Measurements from ENCODE around the gene SLC25A4.
"Not testable (repeated sequence)": the region's sequence is repeated elsewhere in the genome, so short reads cannot be mapped to it uniquely, and the experiment has no call there.

Gene SLC25A4

GRCh38 chr4:185109736-185110135 is 33.3 kb upstream of the SLC25A4 start:
- no peaks in the 10 kb centered on the region for H3K4me1 Mint-ChIP-seq (ENCODE audit: low read depth in 2 of 2)
- ATAC-seq (replicated peaks) (no peak), DNase-seq (no peak)
- H3K27ac Mint-ChIP-seq, result no peak overlapping the region
- peaks cover 24 to 46% of the 10 kb centered on the region in 2 donors for H3K27me3 Mint-ChIP-seq
- no peak overlapping the region for H3K4me3 Mint-ChIP-seq
- no peaks in the 10 kb centered on the region for H3K9me3 Mint-ChIP-seq
- peaks cover 3% of the 10 kb centered on the region for H3K36me3 Mint-ChIP-seq (ENCODE audit: insufficient read depth)

DNA sequence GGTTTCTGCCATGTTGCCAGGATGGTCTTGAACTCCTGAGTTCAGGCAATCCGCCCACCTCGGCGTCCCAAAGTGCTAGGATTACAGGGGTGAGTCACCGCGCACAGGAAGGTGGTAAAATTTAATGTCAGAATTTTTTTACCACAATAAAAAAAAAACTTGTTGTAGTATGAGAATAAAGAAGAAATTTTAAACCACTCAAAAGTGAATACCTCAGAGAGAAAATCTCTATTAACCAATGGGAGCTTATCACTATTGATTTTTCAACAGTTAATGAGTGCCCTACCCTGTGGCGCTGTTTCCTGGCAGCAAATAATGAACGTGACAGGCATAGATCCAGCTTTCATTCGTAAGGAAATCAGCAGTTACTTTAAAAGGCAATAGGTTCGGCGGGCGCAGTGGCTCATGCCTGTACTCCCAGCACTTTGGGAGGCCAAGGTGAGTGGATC is 32.7 kb upstream of the SLC25A4 start:
- peaks cover 30 to 46% of the 10 kb centered on the region in 2 donors for H3K27me3 Mint-ChIP-seq
- H3K4me1 Mint-ChIP-seq (ENCODE audit: low read depth in 2 of 2), result no peaks in the 10 kb centered on the region
- DNase-seq (no peak), ATAC-seq (replicated peaks) (no peak)
- no peaks in the 10 kb centered on the region for H3K9me3 Mint-ChIP-seq
- H3K36me3 Mint-ChIP-seq (ENCODE audit: insufficient read depth), result peaks cover 3% of the 10 kb centered on the region
- H3K27ac Mint-ChIP-seq, result no peak overlapping the region
- H3K4me3 Mint-ChIP-seq, result no peak overlapping the region

GRCh38 chr4:185112104-185112503 is 31.0 kb upstream of the SLC25A4 start:
- Mint-ChIP-seq H3K27ac (no peak overlapping the region), H3K27me3 (peaks cover 30 to 46% of the 10 kb centered on the region in 2 donors), H3K4me3 (no peak overlapping the region), H3K36me3 (ENCODE audit: insufficient read depth) (peaks cover 3% of the 10 kb centered on the region), H3K9me3 (no peaks in the 10 kb centered on the region), H3K4me1 (ENCODE audit: low read depth in 2 of 2) (no peaks in the 10 kb centered on the region)
- no peak for ATAC-seq (replicated peaks)
- no peak for DNase-seq

GRCh38 chr4:185113340-185113739 is 29.7 kb upstream of the SLC25A4 start:
- no peak overlapping the region for H3K4me3 Mint-ChIP-seq
- peaks cover 30 to 38% of the 10 kb centered on the region in 2 donors for H3K27me3 Mint-ChIP-seq
- no peaks in the 10 kb centered on the region for H3K9me3 Mint-ChIP-seq
- ATAC-seq (replicated peaks), result no peak
- no peak for DNase-seq
- H3K27ac Mint-ChIP-seq, result no peak overlapping the region
- no peaks in the 10 kb centered on the region for H3K36me3 Mint-ChIP-seq (ENCODE audit: insufficient read depth)
- H3K4me1 Mint-ChIP-seq (ENCODE audit: low read depth in 2 of 2), result no peaks in the 10 kb centered on the region

- ATAC-seq (replicated peaks), result no peak
- Mint-ChIP-seq H3K36me3 (ENCODE audit: insufficient read depth) (no peaks in the 10 kb centered on the region), H3K4me3 (no peak overlapping the region), H3K4me1 (ENCODE audit: low read depth in 2 of 2) (no peaks in the 10 kb centered on the region), H3K27ac (no peak overlapping the region), H3K9me3 (no peaks in the 10 kb centered on the region), H3K27me3 (peaks cover 28 to 31% of the 10 kb centered on the region in 2 donors)
- DNase-seq, result no peak
These were observed 27.2 kb upstream of the SLC25A4 start for GRCh38 chr4:185115827-185116232.

GRCh38 chr4:185117300-185117934 is 25.6 kb upstream of the SLC25A4 start:
- Mint-ChIP-seq H3K36me3 (ENCODE audit: insufficient read depth) (no peaks in the 10 kb centered on the region), H3K27me3 (peaks cover 34 to 41% of the 10 kb centered on the region in 2 donors), H3K27ac (no peak overlapping the region)

GRCh38 chr4:185118876-185119275 is 24.2 kb upstream of the SLC25A4 start:
- Mint-ChIP-seq H3K4me3 (no peak overlapping the region), H3K4me1 (ENCODE audit: low read depth in 2 of 2) (peaks cover 1 to 7% of the 10 kb centered on the region in 2 donors), H3K9me3 (no peaks in the 10 kb centered on the region), H3K27me3 (peaks cover 32 to 41% of the 10 kb centered on the region in 2 donors), H3K27ac (no peak overlapping the region), H3K36me3 (ENCODE audit: insufficient read depth) (no peaks in the 10 kb centered on the region)
- ATAC-seq (replicated peaks), result no peak
- DNase-seq, result no peak

More at GRCh38 chr4:185117300-185117934, 25.6 kb upstream of the SLC25A4 start:
- no peak overlapping the region for H3K4me3 Mint-ChIP-seq
- DNase-seq (no peak), ATAC-seq (replicated peaks) (no peak)
- no peaks in the 10 kb centered on the region for H3K9me3 Mint-ChIP-seq
- peaks cover under 1% of the 10 kb centered on the region in 2 donors for H3K4me1 Mint-ChIP-seq (ENCODE audit: low read depth in 2 of 2)

DNA sequence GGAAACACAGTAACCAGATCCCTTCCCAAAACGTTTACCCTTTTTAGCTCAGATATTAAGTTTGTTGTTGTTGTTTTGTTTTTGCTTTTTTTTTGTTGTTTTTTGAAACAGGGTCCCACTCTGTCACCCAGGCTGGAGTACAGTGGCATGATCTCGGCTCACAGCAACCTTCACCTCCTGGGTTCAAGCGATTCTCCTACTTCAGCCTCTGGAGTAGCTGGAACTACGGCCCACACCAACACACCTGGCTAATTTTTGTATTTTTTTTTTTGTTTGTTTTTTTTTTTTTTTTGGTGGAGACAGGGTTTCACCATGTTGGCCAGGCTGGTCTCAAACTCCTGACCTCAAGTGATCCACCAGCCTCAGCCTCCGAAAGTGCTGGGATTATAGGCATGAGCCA is 23.6 kb upstream of the SLC25A4 start:
- H3K36me3 Mint-ChIP-seq (ENCODE audit: insufficient read depth); H3K4me3 Mint-ChIP-seq; H3K27ac Mint-ChIP-seq; H3K9me3 Mint-ChIP-seq; H3K4me1 Mint-ChIP-seq (ENCODE audit: low read depth in 2 of 2); ATAC-seq (replicated peaks); DNase-seq: not testable (repeated sequence)
- H3K27me3 Mint-ChIP-seq, result peaks cover 29 to 35% of the 10 kb centered on the region in 2 donors

DNA sequence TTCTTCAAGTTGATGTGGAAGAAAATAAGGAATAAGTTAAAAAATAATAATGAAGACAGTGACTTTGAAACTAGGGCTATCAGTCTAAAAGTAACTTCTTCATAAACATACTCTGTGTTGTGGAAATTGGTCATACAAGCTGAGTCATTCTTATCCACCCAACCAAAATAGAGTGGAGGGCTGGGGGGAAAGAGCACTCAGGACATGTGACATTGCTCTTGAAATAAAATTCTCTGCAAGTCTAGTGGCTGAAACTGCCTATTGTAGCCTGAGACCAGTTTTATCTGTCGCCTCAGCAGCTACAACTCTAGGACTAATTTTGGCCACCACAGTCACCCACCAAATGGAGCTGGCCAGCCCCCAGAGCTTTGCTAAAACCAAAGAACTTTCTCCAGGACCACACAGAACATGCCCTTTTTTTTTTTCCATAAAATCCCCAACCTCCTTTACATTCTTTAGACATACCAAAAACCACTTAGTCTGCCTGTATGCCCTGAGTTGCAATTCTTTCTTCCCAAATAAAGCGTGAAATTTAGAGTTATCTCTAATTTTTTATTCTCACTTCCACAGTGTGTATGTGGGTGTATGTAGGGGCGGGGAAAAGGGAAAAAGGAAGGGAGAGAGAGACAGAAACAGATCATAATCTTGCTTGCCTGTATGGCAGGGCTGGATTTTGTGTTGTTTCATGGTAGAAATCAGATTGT is 23.0 kb upstream of the SLC25A4 start:
- no peak for ATAC-seq (replicated peaks)
- no peaks in the 10 kb centered on the region for H3K9me3 Mint-ChIP-seq
- peaks cover 33 to 34% of the 10 kb centered on the region in 2 donors for H3K27me3 Mint-ChIP-seq
- H3K4me1 Mint-ChIP-seq (ENCODE audit: low read depth in 2 of 2), result peaks cover 1 to 7% of the 10 kb centered on the region in 2 donors
- no peaks in the 10 kb centered on the region for H3K36me3 Mint-ChIP-seq (ENCODE audit: insufficient read depth)
- H3K27ac Mint-ChIP-seq, result no peak overlapping the region
- H3K4me3 Mint-ChIP-seq, result no peak overlapping the region
- DNase-seq, result no peak

- no peak for ATAC-seq (replicated peaks)
- Mint-ChIP-seq H3K27ac (no peak overlapping the region), H3K4me1 (ENCODE audit: low read depth in 2 of 2) (peaks cover 1 to 7% of the 10 kb centered on the region in 2 donors), H3K27me3 (peaks cover 33 to 40% of the 10 kb centered on the region in 2 donors), H3K9me3 (no peaks in the 10 kb centered on the region), H3K36me3 (ENCODE audit: insufficient read depth) (no peaks in the 10 kb centered on the region), H3K4me3 (no peak overlapping the region)
- no peak for DNase-seq
These were observed 22.5 kb upstream of the SLC25A4 start for GRCh38 chr4:185120631-185120946.

- Mint-ChIP-seq H3K27me3 (peaks cover 37 to 53% of the 10 kb centered on the region in 2 donors), H3K4me1 (ENCODE audit: low read depth in 2 of 2) (peaks cover 3 to 7% of the 10 kb centered on the region in 2 donors), H3K36me3 (ENCODE audit: insufficient read depth) (no peaks in the 10 kb centered on the region), H3K4me3 (no peak overlapping the region), H3K9me3 (no peaks in the 10 kb centered on the region), H3K27ac (no peak overlapping the region)
- DNase-seq (no peak), ATAC-seq (replicated peaks) (peak; percentile 21)
These were observed 20.3 kb upstream of the SLC25A4 start for GRCh38 chr4:185122681-185123345.

- Mint-ChIP-seq H3K27me3 (peaks cover 40 to 53% of the 10 kb centered on the region in 2 donors), H3K36me3 (ENCODE audit: insufficient read depth) (no peaks in the 10 kb centered on the region)
- ATAC-seq (replicated peaks), result no peak
These were observed 19.1 kb upstream of the SLC25A4 start for GRCh38 chr4:185124006-185124405.

GRCh38 chr4:185127021-185127925 is 15.8 kb upstream of the SLC25A4 start:
- ATAC-seq (replicated peaks) (peak; percentile 31), DNase-seq (no peak)
- Mint-ChIP-seq H3K36me3 (ENCODE audit: insufficient read depth) (no peaks in the 10 kb centered on the region), H3K27me3 (peaks cover 33 to 54% of the 10 kb centered on the region in 2 donors), H3K9me3 (no peaks in the 10 kb centered on the region), H3K27ac (no peak overlapping the region), H3K4me1 (ENCODE audit: low read depth in 2 of 2) (peaks cover 3 to 11% of the 10 kb centered on the region in 2 donors), H3K4me3 (peak overlapping the region; percentile 70 to 77)

More at GRCh38 chr4:185124006-185124405, 19.1 kb upstream of the SLC25A4 start:
- H3K4me3 Mint-ChIP-seq, result no peak overlapping the region
- peaks cover 3 to 10% of the 10 kb centered on the region in 2 donors for H3K4me1 Mint-ChIP-seq (ENCODE audit: low read depth in 2 of 2)
- H3K9me3 Mint-ChIP-seq, result no peaks in the 10 kb centered on the region
- no peak overlapping the region for H3K27ac Mint-ChIP-seq
- DNase-seq, result no peak

Data from effector memory CD8-positive, alpha-beta T cell (primary cell).